Measurements from ENCODE around the gene PRAME.

PRAME gene

GRCh38 chr22:22579869-22580604 is 21.0 kb upstream of the PRAME start:
- Histone ChIP-seq H3K9ac (ENCODE audit: low read length in 5 of 5) (no peak overlapping the region), H3K4me1 (ENCODE audit: control insufficient read depth in 5 of 5, insufficient read depth in 5 of 5, low read length in 5 of 5) (peaks cover 0 to 5% (median 3%) of the 10 kb centered on the region in 5 donors), H3K27me3 (ENCODE audit: control insufficient read depth in 5 of 5, insufficient read depth in 4 of 5, low read length in 5 of 5) (peaks cover 0 to 7% (median 0%) of the 10 kb centered on the region in 5 donors), H3K27ac (ENCODE audit: low read depth, low read length) (no peak overlapping the region), H3K9me3 (ENCODE audit: control insufficient read depth in 5 of 5, low read length in 5 of 5) (no peaks in the 10 kb centered on the region), H3K4me3 (ENCODE audit: low read depth in 1 of 5, low read length in 5 of 5) (no peak overlapping the region), H3K36me3 (ENCODE audit: control insufficient read depth in 5 of 5, insufficient read depth in 5 of 5, low read length in 5 of 5) (no peaks in the 10 kb centered on the region)

GRCh38 chr22:22578702-22579424 is 19.8 kb upstream of the PRAME start:
- H3K27me3 ChIP-seq (ENCODE audit: control insufficient read depth in 5 of 5, insufficient read depth in 4 of 5, low read length in 5 of 5), result peaks cover 0 to 7% (median 0%) of the 10 kb centered on the region in 5 donors
- no peaks in the 10 kb centered on the region for H3K9me3 ChIP-seq (ENCODE audit: control insufficient read depth in 5 of 5, low read length in 5 of 5)
- H3K4me1 ChIP-seq (ENCODE audit: control insufficient read depth in 5 of 5, insufficient read depth in 5 of 5, low read length in 5 of 5), result peaks cover 0 to 5% (median 3%) of the 10 kb centered on the region in 5 donors
- no peak overlapping the region for H3K4me3 ChIP-seq (ENCODE audit: low read depth in 1 of 5, low read length in 5 of 5)
- no peak overlapping the region for H3K27ac ChIP-seq (ENCODE audit: low read depth, low read length)
- no peaks in the 10 kb centered on the region for H3K36me3 ChIP-seq (ENCODE audit: control insufficient read depth in 5 of 5, insufficient read depth in 5 of 5, low read length in 5 of 5)
- no peak overlapping the region for H3K9ac ChIP-seq (ENCODE audit: low read length in 5 of 5)

- Histone ChIP-seq H3K27ac (ENCODE audit: low read depth, low read length) (no peak overlapping the region), H3K27me3 (ENCODE audit: control insufficient read depth in 5 of 5, insufficient read depth in 4 of 5, low read length in 5 of 5) (peaks cover 0 to 4% (median 2%) of the 10 kb centered on the region in 5 donors), H3K36me3 (ENCODE audit: control insufficient read depth in 5 of 5, insufficient read depth in 5 of 5, low read length in 5 of 5) (no peaks in the 10 kb centered on the region), H3K9me3 (ENCODE audit: control insufficient read depth in 5 of 5, low read length in 5 of 5) (no peaks in the 10 kb centered on the region), H3K4me1 (ENCODE audit: control insufficient read depth in 5 of 5, insufficient read depth in 5 of 5, low read length in 5 of 5) (peaks cover 0 to 5% (median 3%) of the 10 kb centered on the region in 5 donors), H3K4me3 (ENCODE audit: low read depth in 1 of 5, low read length in 5 of 5) (no peak overlapping the region), H3K9ac (ENCODE audit: low read length in 5 of 5) (no peak overlapping the region)
Observed at GRCh38 chr22:22576989-22577427, 17.9 kb upstream of the PRAME start.

GRCh38 chr22:22576244-22576988 is 17.4 kb upstream of the PRAME start:
- H3K27ac ChIP-seq (ENCODE audit: low read depth, low read length), result no peak overlapping the region
- no peaks in the 10 kb centered on the region for H3K9me3 ChIP-seq (ENCODE audit: control insufficient read depth in 5 of 5, low read length in 5 of 5)
- peaks cover 0 to 5% (median 3%) of the 10 kb centered on the region in 5 donors for H3K4me1 ChIP-seq (ENCODE audit: control insufficient read depth in 5 of 5, insufficient read depth in 5 of 5, low read length in 5 of 5)
- no peak overlapping the region for H3K4me3 ChIP-seq (ENCODE audit: low read depth in 1 of 5, low read length in 5 of 5)
- H3K9ac ChIP-seq (ENCODE audit: low read length in 5 of 5), result no peak overlapping the region
- H3K27me3 ChIP-seq (ENCODE audit: control insufficient read depth in 5 of 5, insufficient read depth in 4 of 5, low read length in 5 of 5), result peaks cover 0 to 5% (median 3%) of the 10 kb centered on the region in 5 donors
- H3K36me3 ChIP-seq (ENCODE audit: control insufficient read depth in 5 of 5, insufficient read depth in 5 of 5, low read length in 5 of 5), result no peaks in the 10 kb centered on the region

- peaks cover 3 to 13% (median 7%) of the 10 kb centered on the region in 5 donors for H3K27me3 ChIP-seq (ENCODE audit: control insufficient read depth in 5 of 5, insufficient read depth in 4 of 5, low read length in 5 of 5)
- H3K4me3 ChIP-seq (ENCODE audit: low read depth in 1 of 5, low read length in 5 of 5), result no peak overlapping the region
- H3K4me1 ChIP-seq (ENCODE audit: control insufficient read depth in 5 of 5, insufficient read depth in 5 of 5, low read length in 5 of 5), result peaks cover 0 to 5% (median 3%) of the 10 kb centered on the region in 5 donors
- H3K9ac ChIP-seq (ENCODE audit: low read length in 5 of 5), result no peak overlapping the region
- H3K36me3 ChIP-seq (ENCODE audit: control insufficient read depth in 5 of 5, insufficient read depth in 5 of 5, low read length in 5 of 5), result no peaks in the 10 kb centered on the region
- H3K9me3 ChIP-seq (ENCODE audit: control insufficient read depth in 5 of 5, low read length in 5 of 5), result no peaks in the 10 kb centered on the region
- no peak overlapping the region for H3K27ac ChIP-seq (ENCODE audit: low read depth, low read length)
Observed at GRCh38 chr22:22574361-22574760, 15.3 kb upstream of the PRAME start.

GRCh38 chr22:22573047-22573889 is 14.2 kb upstream of the PRAME start:
- Histone ChIP-seq H3K9ac (ENCODE audit: low read length in 5 of 5) (no peak overlapping the region), H3K9me3 (ENCODE audit: control insufficient read depth in 5 of 5, low read length in 5 of 5) (no peaks in the 10 kb centered on the region), H3K27ac (ENCODE audit: low read depth, low read length) (no peak overlapping the region), H3K27me3 (ENCODE audit: control insufficient read depth in 5 of 5, insufficient read depth in 4 of 5, low read length in 5 of 5) (peaks cover 10 to 24% (median 12%) of the 10 kb centered on the region in 5 donors), H3K4me1 (ENCODE audit: control insufficient read depth in 5 of 5, insufficient read depth in 5 of 5, low read length in 5 of 5) (no peaks in the 10 kb centered on the region), H3K36me3 (ENCODE audit: control insufficient read depth in 5 of 5, insufficient read depth in 5 of 5, low read length in 5 of 5) (no peaks in the 10 kb centered on the region), H3K4me3 (ENCODE audit: low read depth in 1 of 5, low read length in 5 of 5) (no peak overlapping the region)

- Histone ChIP-seq H3K4me3 (ENCODE audit: low read depth in 1 of 5, low read length in 5 of 5) (no peak overlapping the region), H3K9ac (ENCODE audit: low read length in 5 of 5) (no peak overlapping the region), H3K36me3 (ENCODE audit: control insufficient read depth in 5 of 5, insufficient read depth in 5 of 5, low read length in 5 of 5) (no peaks in the 10 kb centered on the region), H3K4me1 (ENCODE audit: control insufficient read depth in 5 of 5, insufficient read depth in 5 of 5, low read length in 5 of 5) (no peaks in the 10 kb centered on the region), H3K9me3 (ENCODE audit: control insufficient read depth in 5 of 5, low read length in 5 of 5) (no peaks in the 10 kb centered on the region), H3K27me3 (ENCODE audit: control insufficient read depth in 5 of 5, insufficient read depth in 4 of 5, low read length in 5 of 5) (peaks cover 10 to 27% (median 14%) of the 10 kb centered on the region in 5 donors), H3K27ac (ENCODE audit: low read depth, low read length) (no peak overlapping the region)
Observed at GRCh38 chr22:22571862-22572261, 12.8 kb upstream of the PRAME start.

GRCh38 chr22:22571429-22571828 is 12.4 kb upstream of the PRAME start:
- no peaks in the 10 kb centered on the region for H3K36me3 ChIP-seq (ENCODE audit: control insufficient read depth in 5 of 5, insufficient read depth in 5 of 5, low read length in 5 of 5)
- H3K27me3 ChIP-seq (ENCODE audit: control insufficient read depth in 5 of 5, insufficient read depth in 4 of 5, low read length in 5 of 5), result peaks cover 10 to 27% (median 14%) of the 10 kb centered on the region in 5 donors
- H3K9me3 ChIP-seq (ENCODE audit: control insufficient read depth in 5 of 5, low read length in 5 of 5), result no peaks in the 10 kb centered on the region
- no peaks in the 10 kb centered on the region for H3K4me1 ChIP-seq (ENCODE audit: control insufficient read depth in 5 of 5, insufficient read depth in 5 of 5, low read length in 5 of 5)
- no peak overlapping the region for H3K9ac ChIP-seq (ENCODE audit: low read length in 5 of 5)
- no peak overlapping the region for H3K4me3 ChIP-seq (ENCODE audit: low read depth in 1 of 5, low read length in 5 of 5)
- no peak overlapping the region for H3K27ac ChIP-seq (ENCODE audit: low read depth, low read length)

GRCh38 chr22:22569218-22569617 is 10.2 kb upstream of the PRAME start:
- Histone ChIP-seq H3K36me3 (ENCODE audit: control insufficient read depth in 5 of 5, insufficient read depth in 5 of 5, low read length in 5 of 5) (no peaks in the 10 kb centered on the region), H3K27me3 (ENCODE audit: control insufficient read depth in 5 of 5, insufficient read depth in 4 of 5, low read length in 5 of 5) (peaks cover 8 to 33% (median 15%) of the 10 kb centered on the region in 5 donors), H3K4me1 (ENCODE audit: control insufficient read depth in 5 of 5, insufficient read depth in 5 of 5, low read length in 5 of 5) (no peaks in the 10 kb centered on the region), H3K4me3 (ENCODE audit: low read depth in 1 of 5, low read length in 5 of 5) (no peak overlapping the region), H3K9me3 (ENCODE audit: control insufficient read depth in 5 of 5, low read length in 5 of 5) (peaks cover 0 to 7% (median 0%) of the 10 kb centered on the region in 5 donors), H3K9ac (ENCODE audit: low read length in 5 of 5) (no peak overlapping the region), H3K27ac (ENCODE audit: low read depth, low read length) (no peak overlapping the region)
